Colonic mucosa (tissue), 4 donors: Measurements from ENCODE around the gene TRIO. TPM values are rescaled to one million over a fixed set of nuclear protein-coding genes. Genes with fewer than 3 reads are reported as not detected.

Experiments
- DNase-seq: peaks from one replicate; pipeline ENCODE4 v3.0.0-alpha.2; 2020
- H3K27ac ChIP-seq: fragments of 200-600 bp; one replicate; pipeline ENCODE4 v1.8.0; 2021
- H3K27me3 ChIP-seq: fragments of 200-600 bp; one replicate; pipeline ENCODE4 v1.8.0; 2021
- H3K36me3 ChIP-seq: fragments of 200-600 bp; one replicate; pipeline ENCODE4 v1.8.0; 2021
- H3K4me1 ChIP-seq: fragments of 200-600 bp; one replicate; pipeline ENCODE4 v1.8.0; 2021; ENCODE audit warnings: mild to moderate bottlenecking
- H3K4me3 ChIP-seq: fragments of 200-600 bp; one replicate; pipeline ENCODE4 v1.8.0; 2021
- H3K9ac ChIP-seq, 2 donors: one replicate each; pipeline ENCODE4 v1.7.0; 2013; ENCODE audit warnings: control low read depth in 2 of 2, low read depth in 2 of 2, low read length in 2 of 2
- H3K9me3 ChIP-seq: fragments of 200-600 bp; one replicate; pipeline ENCODE4 v1.8.0; 2021
- CTCF ChIP-seq: fragments of 200-600 bp; IDR thresholded peaks from one replicate; pipeline ENCODE4 v1.8.0; 2022; ENCODE audit warnings: antibody characterized with exemption, mild to moderate bottlenecking
- intact Hi-C: fragments of 100-400 bp; cut with DNase I; formaldehyde crosslinking; loops from one replicate; pipeline ENCODE4 v1.14.1; 2022
- total RNA-seq, 2 donors: library from RNA; stranded (reverse); fragmentation: NEBNext Ultra II Directional in 1 of 2; extraction: Animal tissue kit (Norgen Biotek cat#: 25700) in 1 of 2; gene quantifications; one replicate each; pipeline ENCODE4 v1.2.1, GENCODE V29; 2021
- donor health status: healthy.
- donor health status: DM: no; HTN: no; CAD: no.
- donor health status: DM: no; HTN: no; CAD: no.

The TRIO gene
- total RNA-seq, 2 donors from 2014 or later, result 134 to 138 TPM

- Histone ChIP-seq H3K27me3 (no peaks in the 10 kb centered on the region), H3K36me3 (peaks cover 19% of the 10 kb centered on the region), H3K9ac (no peak overlapping the region), H3K9me3 (no peaks in the 10 kb centered on the region), H3K27ac (no peak overlapping the region), H3K4me3 (no peak overlapping the region), H3K4me1 (no peaks in the 10 kb centered on the region)
- no peak for TF ChIP-seq CTCF
- intact Hi-C loops, result no loop called here
- DNase-seq, result no peak
Measured at GRCh38 chr5:14374100-14374499, 231.0 kb downstream of the TRIO start.

- intact Hi-C loops, result no loop called here
- H3K36me3 ChIP-seq, result peaks cover 24% of the 10 kb centered on the region
- no peak for DNase-seq
- no peak for TF ChIP-seq CTCF
- H3K4me3 ChIP-seq, result no peak overlapping the region
- H3K9ac ChIP-seq, result no peak overlapping the region
- H3K27ac ChIP-seq, result no peak overlapping the region
- H3K9me3 ChIP-seq, result no peaks in the 10 kb centered on the region
- H3K27me3 ChIP-seq, result no peaks in the 10 kb centered on the region
- H3K4me1 ChIP-seq, result no peaks in the 10 kb centered on the region
Measured at GRCh38 chr5:14376789-14377188, 233.6 kb downstream of the TRIO start.

DNA sequence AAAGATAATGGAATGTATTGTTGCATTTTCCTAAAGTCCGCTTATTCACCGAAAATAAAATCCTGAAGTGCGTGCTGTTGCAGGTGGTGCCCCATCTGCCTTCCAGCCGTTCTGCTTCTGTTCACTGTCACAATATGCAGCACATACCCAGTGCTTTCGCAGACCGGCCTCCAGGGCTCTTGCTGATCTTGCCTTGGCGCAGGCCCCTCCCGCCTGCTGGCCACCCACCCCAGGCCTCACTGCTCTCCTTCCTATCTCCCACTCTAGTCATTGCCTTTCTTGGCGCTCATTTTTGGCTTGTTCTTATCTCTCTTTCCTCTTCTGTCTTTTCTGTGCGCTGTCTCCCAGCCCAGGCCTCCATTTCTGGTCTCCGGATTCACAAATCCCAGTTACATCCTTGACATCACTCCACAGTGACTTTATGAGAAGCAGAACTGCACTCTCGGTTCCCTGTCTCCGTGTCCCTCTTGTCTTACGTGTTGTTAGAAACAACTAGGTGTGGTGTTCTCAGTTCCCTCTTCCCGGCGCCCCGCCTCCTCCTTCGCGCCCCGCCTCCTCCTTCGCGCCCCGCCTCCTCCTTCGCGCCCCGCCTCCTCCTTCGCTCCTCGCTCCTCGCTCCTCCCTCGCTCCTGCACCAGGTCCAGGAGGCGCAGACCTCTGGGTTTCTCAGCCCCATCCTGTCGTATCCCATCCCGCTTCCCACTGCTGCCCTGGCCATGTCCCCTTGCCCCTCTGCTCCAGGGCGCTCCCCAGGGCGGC lies 236.8 kb downstream of the TRIO start:
- Histone ChIP-seq H3K27me3 (no peaks in the 10 kb centered on the region), H3K9ac (no peak overlapping the region), H3K9me3 (no peaks in the 10 kb centered on the region), H3K36me3 (peaks cover 22% of the 10 kb centered on the region), H3K4me3 (no peak overlapping the region), H3K27ac (no peak overlapping the region), H3K4me1 (no peaks in the 10 kb centered on the region)
- no peak for DNase-seq
- intact Hi-C loops, result no loop called here
- TF ChIP-seq CTCF, result no peak

- intact Hi-C loops, result no loop called here
- DNase-seq, result no peak
- H3K27me3 ChIP-seq, result no peaks in the 10 kb centered on the region
- no peak overlapping the region for H3K9ac ChIP-seq
- H3K4me3 ChIP-seq, result no peak overlapping the region
- H3K4me1 ChIP-seq, result no peaks in the 10 kb centered on the region
- TF ChIP-seq CTCF, result no peak
- no peak overlapping the region for H3K27ac ChIP-seq
- no peaks in the 10 kb centered on the region for H3K9me3 ChIP-seq
- H3K36me3 ChIP-seq, result peaks cover 19% of the 10 kb centered on the region
Measured at GRCh38 chr5:14380712-14381111, 237.6 kb downstream of the TRIO start.

DNA sequence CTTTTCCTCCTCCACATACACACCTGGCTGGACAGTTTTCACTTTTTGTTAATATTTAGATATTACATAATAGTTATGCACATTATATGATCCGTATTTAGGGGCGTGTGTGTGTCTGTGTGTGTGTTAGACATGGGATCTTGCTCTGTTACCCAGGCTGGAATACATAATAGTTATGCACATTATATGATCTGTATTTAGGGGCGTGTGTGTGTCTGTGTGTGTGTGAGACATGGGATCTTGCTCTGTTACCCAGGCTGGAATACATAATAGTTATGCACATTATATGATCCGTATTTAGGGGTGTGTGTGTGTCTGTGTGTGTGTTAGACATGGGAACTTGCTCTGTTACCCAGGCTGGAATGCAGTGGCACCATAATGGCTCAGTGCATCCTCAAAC lies 239.5 kb downstream of the TRIO start:
- Histone ChIP-seq H3K4me1 (no peaks in the 10 kb centered on the region), H3K9ac (no peak overlapping the region), H3K27ac (no peak overlapping the region), H3K9me3 (no peaks in the 10 kb centered on the region), H3K4me3 (no peak overlapping the region), H3K36me3 (peaks cover 19% of the 10 kb centered on the region), H3K27me3 (no peaks in the 10 kb centered on the region)
- no peak for TF ChIP-seq CTCF
- DNase-seq, result no peak
- intact Hi-C loops, result no loop called here
